ENCODE measurements around the gene EEPD1.

EEPD1 gene

DNA sequence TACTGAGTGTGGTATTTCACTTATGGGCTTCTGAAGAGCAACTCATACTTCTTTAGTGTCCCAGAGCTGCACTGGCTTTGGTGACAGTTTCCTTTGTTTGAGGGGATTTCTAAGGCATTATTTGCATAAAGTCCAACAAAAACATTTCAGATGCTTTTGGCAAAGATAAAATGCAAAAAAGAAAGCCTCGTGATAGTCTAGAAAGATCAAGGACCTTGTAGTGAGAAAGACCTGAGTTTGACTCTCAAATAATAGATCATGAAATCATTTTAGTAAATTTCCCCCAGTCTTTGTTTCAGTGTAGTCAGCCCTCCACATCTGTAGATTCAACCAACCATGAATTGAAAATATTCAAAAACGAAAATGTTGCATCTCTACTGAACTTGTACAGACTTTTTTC lies 107.4 kb downstream of the EEPD1 start:
- DNase-seq (ENCODE audit: low spot score) = no peak

DNA sequence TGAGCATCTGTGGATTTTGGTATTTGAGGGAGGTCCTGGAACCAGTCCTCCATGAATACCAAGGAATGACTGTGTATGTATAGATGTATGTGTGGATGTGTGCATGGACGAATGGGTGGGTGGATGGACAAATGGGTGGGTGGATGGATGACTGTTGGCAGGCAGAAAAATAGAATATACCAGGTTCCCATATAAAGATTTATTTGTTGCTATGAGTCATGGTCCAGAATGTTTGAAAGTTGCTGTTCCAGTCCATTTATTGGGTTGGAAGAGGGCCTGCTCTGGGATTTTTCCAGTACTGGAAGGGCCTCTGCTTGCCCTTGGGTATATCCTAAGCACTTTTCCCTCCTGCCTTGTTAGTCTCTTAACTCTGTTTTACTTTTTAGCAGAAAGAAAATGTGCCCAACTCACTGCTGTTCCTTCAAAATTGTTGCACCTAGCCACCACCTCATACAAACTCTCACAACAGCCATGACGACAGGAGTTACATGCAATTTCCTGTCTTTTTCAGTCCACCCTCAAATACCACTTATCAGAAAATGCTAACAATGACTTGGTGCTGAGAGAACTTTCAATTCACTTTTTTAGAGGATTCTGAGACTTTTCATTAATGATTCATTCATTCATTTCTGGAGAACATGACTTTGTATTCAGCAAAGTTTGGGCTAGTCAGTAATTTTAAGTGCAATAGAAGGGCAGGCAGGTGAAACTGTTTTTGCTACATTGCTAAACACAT lies 108.1 kb downstream of the EEPD1 start:
- DNase-seq (ENCODE audit: low spot score) = no peak

DNA sequence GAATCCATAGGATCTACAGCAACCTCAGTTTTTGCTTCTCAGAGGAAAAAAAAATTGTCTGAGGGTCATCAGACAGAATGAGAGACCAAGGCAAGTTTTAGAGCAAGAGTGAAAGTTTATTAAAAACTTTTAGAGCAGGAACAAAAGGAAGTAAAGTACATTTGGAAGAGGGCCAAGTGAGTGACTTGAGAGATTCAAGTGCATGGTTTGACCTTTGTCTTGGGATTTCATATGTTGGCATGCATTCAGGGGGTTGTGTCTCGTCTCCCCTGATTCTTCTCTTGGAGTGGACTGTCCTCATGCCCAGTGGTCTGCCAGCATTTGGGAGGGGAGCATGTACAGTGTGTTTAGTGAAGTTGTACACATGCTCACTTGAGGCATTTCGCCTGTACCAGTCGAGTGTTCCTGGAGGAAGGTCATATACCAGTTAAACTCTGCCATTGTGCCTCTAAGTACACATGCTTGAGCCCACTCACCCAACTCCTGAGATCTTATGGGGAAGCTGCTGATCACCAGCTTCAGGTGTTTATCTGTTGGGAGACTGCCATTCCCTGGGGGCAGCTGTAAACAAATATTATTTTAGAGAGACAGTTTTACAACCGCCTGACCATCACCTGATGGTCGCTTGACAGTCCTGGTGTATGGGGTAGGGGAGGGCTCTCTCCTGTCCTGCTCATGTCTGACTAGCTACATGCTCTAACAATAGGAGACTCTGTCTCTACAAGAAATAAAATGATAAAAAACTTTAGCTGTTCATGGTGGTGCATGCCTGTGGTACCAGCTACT lies 109.4 kb downstream of the EEPD1 start:
- DNase-seq (ENCODE audit: low spot score) = peak; percentile 39

DNA sequence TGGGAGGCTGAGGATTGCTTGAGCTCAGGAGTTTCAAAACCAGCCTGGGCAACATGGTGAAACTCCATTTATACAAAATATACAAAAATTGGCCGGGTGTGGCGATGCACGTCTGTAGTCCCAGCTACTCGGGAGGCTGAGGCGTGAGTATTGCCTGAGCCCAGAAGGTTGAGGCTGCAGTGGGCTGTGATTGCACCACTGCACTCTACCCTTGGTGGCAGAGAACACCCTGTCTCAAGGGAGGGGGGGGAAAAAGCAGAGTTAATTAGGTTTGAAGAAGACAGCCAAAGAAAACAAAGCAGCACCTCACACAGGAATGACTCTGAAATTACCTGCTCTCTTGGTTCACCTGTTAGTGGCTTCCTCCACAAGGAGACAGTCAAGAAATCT lies 110.0 kb downstream of the EEPD1 start:
- DNase-seq (ENCODE audit: low spot score) = no peak

DNA sequence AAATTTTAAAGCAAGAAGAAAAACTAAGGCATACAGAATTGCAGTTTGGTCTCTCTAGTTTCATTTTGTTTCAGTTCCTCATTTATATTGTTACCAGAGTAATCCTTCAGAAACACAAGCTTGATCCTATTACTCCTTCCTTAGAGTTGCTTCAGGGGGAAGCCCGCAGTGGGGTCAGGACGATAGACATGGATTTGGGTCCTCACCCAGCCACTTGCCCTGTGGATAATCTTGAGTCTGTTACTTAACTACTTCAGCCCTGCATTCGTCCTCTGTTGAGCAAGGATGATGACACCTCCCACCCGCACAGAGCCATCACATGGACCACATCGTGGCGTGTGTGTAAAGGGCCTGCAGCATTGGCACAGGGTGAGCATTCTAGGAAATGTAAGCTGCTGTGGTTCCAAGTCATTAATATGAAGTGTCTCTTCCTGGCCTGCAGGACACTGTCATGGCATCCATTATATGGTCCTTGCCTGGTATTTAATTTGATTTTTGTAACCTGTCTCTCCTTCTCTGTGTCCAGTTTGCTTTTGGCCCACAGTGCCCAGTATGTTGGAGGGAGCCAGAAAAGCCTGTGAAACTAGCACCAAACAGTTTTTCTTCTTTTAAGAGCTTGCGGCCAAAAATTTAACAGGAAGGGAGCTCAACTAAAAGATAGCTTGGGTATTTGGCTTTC lies 111.2 kb downstream of the EEPD1 start:
- no peak for DNase-seq (ENCODE audit: low spot score)

DNA sequence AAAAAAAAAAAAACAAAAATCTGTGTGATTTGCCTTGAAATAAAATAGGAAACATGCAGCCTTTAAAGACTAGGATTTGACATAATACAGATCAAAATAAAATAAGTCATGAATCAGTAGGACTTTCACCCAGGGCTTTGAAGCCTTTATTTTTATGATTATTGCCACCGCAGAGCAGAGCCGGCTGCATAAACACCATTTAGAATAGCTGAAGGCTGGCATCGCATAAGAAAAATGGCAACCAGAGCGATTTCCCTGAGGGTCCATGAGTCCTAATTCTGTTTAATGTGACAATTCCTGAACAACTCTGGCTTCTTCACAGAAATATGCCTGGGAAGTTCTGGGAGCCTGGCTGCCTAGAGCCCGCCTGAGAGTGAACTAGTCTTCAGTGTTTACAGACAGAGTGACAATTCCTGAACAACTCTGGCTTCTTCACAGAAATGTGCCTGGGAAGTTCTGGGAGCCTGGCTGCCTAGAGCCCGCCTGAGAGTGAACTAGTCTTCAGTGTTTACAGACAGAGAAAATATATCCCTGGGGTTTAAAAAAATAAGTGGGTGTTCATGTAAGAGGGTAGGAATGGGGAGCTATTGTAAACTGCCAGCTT lies 112.0 kb downstream of the EEPD1 start:
- no peak for DNase-seq (ENCODE audit: low spot score)

- DNase-seq (ENCODE audit: low spot score) = no peak
These were observed 112.6 kb downstream of the EEPD1 start for GRCh38 chr7:36265680-36266079.

- no peak for DNase-seq (ENCODE audit: low spot score)
These were observed 113.1 kb downstream of the EEPD1 start for GRCh38 chr7:36266190-36266589.

DNA sequence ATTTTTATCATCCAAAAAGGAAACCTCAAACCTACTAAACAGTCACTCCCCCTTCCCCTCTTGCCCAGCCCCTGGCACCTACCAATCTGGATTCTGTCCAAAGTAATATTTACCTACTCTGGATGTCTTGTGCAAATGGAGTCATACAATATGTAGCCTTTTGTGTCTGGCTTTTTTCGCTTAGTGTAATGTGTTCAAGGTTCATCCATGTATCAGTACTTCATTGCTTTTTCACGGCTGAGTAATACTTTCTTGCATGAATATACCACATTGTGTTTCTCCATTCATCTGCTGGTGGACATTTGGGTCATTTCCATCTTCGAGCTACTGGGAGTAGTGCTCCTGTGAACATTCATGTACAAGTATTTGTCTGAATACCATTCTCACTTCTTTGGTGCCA lies 113.6 kb downstream of the EEPD1 start:
- DNase-seq (ENCODE audit: low spot score) = no peak

GRCh38 chr7:36272211-36272566 lies 119.1 kb downstream of the EEPD1 start:
- DNase-seq (ENCODE audit: low spot score) = no peak

DNA sequence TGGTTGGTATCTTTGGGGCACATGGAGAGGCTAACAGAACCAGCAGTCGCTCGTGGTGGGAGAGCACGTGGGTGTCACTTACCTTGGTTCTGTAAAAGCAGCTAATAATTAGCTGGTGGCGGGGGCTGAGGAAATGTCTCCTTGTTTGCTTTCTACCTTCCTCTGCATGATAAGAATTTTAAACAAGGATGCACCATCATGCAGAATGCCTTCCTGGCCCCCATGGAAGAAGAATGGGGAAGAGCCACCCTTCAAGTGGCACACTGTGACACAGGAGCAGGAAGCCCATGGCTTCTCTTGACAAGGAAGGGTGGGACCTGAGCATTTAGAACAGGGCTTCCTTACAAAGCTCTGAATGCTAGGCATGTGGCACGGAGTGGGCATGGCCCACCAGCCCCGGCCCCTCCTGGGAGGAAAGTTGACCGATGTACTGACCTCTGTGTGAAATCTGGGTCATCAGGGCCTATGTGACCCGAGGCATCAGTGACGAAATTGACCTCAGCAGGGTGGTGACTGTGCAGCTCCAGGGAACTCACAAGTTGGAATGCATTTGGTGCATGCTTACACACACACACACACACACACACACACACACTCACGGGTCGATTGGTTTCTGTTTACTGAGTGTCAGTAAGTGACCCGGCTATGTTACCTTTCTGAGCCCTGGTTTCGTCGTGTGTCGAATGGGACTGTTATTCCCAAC lies 119.7 kb downstream of the EEPD1 start:
- no peak for DNase-seq (ENCODE audit: low spot score)

DNA sequence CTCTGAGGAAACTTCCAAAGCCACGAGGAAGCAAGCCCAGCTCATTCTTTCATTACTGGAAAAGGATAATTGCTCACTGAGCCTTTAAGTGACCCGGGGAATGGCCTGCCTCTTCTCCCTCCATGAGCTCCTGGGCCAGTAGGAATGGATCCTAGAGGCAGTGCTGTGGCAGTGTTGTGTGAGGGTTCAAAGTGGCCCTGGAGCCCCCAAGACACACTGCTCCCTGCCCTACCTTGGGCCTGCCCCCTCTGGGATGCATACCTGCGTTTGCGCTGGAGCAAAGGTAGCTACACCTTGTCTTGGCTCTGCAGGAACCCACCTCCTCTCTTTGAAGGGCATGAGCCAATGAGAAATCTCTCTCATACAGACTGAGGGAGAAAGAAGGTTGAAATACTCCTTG lies 120.8 kb downstream of the EEPD1 start:
- no peak for DNase-seq (ENCODE audit: low spot score)

DNA sequence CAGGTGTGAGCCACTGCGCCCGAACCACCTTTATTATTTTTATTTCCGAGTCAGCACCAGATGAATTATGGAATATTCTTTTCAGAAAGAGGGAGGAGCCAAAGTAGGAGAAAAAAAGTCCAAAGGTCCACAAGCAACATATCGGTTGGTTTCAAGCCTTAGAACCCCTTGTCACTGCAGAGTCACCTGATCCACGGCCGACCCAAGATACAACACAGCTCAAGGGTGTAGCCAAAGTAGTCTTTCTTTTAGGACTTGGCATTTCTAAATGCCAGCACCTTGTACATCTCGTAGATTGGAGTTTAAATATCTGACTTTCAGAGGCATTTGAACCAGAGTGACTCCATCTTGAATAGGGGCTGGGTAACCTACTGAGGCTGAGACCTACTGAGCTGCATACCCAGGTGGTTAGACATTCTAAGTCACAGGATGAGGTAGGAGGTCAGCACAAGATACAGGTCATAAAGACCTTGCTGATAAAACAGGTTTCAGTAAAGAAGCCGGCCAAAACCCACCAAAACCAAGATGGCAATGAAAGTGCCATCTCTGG lies 122.8 kb downstream of the EEPD1 start:
- DNase-seq (ENCODE audit: low spot score) = no peak

GRCh38 chr7:36276428-36277248 lies 123.6 kb downstream of the EEPD1 start:
- DNase-seq (ENCODE audit: low spot score) = no peak

DNA sequence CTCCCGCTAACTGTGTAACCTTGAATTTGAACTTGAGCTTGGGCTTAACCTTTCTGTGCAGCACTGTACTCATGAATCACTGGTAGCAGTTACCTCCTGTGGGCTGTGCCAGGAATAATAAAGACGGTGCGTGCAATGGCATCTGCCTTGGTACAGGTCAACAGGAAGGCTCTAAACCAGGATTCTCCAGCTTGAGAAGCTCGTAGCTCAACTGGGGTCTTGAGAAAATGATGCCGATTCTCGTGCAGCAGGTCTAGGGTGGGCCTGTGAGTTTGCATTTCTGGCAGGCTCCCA lies 124.1 kb downstream of the EEPD1 start:
- DNase-seq (ENCODE audit: low spot score) = no peak

- DNase-seq (ENCODE audit: low spot score) = no peak
These were observed 125.1 kb downstream of the EEPD1 start for GRCh38 chr7:36278069-36278619.

GRCh38 chr7:36278620-36279172 lies 125.6 kb downstream of the EEPD1 start:
- DNase-seq (ENCODE audit: low spot score) = no peak

GRCh38 chr7:36279200-36279925 lies 126.3 kb downstream of the EEPD1 start:
- no peak for DNase-seq (ENCODE audit: low spot score)

DNA sequence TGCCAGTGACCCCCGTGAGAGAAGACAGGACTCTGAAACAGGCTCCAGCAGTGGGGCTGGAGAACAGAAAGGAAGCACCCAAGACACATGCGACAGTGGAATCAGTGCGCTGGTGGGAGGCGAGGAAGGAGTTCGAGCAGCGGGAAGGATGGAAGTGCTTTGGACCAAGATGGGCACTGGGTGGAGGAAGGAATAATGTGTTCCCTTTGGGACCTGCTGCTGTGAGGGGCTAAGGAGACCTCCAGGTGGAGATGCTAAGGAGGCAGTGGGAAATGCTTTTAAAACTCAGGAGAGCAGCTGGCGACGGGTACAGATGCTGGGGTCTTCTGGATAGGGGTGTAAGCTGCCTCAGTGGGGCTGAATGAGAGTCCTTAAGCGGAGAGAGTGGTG lies 126.9 kb downstream of the EEPD1 start:
- DNase-seq (ENCODE audit: low spot score) = no peak
